OCI-LY1 (cell line): ENCODE results near the gene GALNT18.

ENCODE experiments used
- H2AFZ ChIP-seq: fragments of 200-600 bp; sonication (generic), shearing (Covaris generic); 2 replicates; pipeline ENCODE4 v1.6.0; 2014; ENCODE audit warnings: antibody characterized with exemption, mild to moderate bottlenecking, low read length
- H3F3A ChIP-seq: fragments of 200-600 bp; sonication (generic), shearing (Covaris generic); 2 replicates; pipeline ENCODE4 v1.6.0; 2014; ENCODE audit warnings: mild to moderate bottlenecking, antibody characterized with exemption, low read length, moderate library complexity; ENCODE audit not compliant: insufficient read depth
- H3K27ac ChIP-seq: fragments of 200-600 bp; sonication (generic); 2 replicates; pipeline ENCODE4 v1.5.1; 2014; ENCODE audit warnings: low read length, mixed run types, mild to moderate bottlenecking, low read depth; ENCODE audit not compliant: poor library complexity, severe bottlenecking
- H3K27me3 ChIP-seq: fragments of 200-600 bp; sonication (generic); 2 replicates; pipeline ENCODE4 v1.6.0; 2014; ENCODE audit warnings: antibody characterized with exemption, mild to moderate bottlenecking, low read length, moderate library complexity; ENCODE audit not compliant: insufficient read depth
- H3K36me3 ChIP-seq: fragments of 200-600 bp; sonication (generic); 2 replicates; pipeline ENCODE4 v1.6.1; 2014; ENCODE audit warnings: mild to moderate bottlenecking, antibody characterized with exemption, low read length, moderate library complexity, mixed read lengths; ENCODE audit not compliant: insufficient read depth
- H3K4me1 ChIP-seq: fragments of 200-600 bp; sonication (generic); 2 replicates; pipeline ENCODE4 v1.5.1; 2014; ENCODE audit warnings: mild to moderate bottlenecking, low read length, moderate library complexity; ENCODE audit not compliant: insufficient read depth, severe bottlenecking
- H3K4me2 ChIP-seq: fragments of 200-600 bp; sonication (generic), shearing (Covaris generic); 2 replicates; pipeline ENCODE4 v1.6.1; 2014; ENCODE audit warnings: low read length
- H3K4me3 ChIP-seq: fragments of 200-600 bp; sonication (generic); 2 replicates; pipeline ENCODE4 v1.5.1; 2014; ENCODE audit warnings: low read length, low read depth, mild to moderate bottlenecking, mixed read lengths; ENCODE audit not compliant: poor library complexity, severe bottlenecking
- H3K79me2 ChIP-seq: fragments of 200-600 bp; shearing (Covaris generic); 2 replicates; pipeline ENCODE4 v1.6.1; 2016; ENCODE audit warnings: mixed run types, low read length, mixed read lengths; ENCODE audit not compliant: insufficient read depth
- H3K9ac ChIP-seq: fragments of 200-600 bp; sonication (generic), shearing (Covaris generic); 2 replicates; pipeline ENCODE4 v1.6.1; 2014; ENCODE audit warnings: mild to moderate bottlenecking, low read length, mixed read lengths
- H3K9me2 ChIP-seq: fragments of 200-600 bp; sonication (generic), shearing (Covaris generic); 2 replicates; pipeline ENCODE4 v1.6.1; 2014; ENCODE audit warnings: low read depth, mild to moderate bottlenecking, low read length, mixed read lengths
- H3K9me3 ChIP-seq: fragments of 200-600 bp; shearing (Covaris generic); 2 replicates; pipeline ENCODE4 v1.6.1; 2014; ENCODE audit warnings: low read length, mixed read lengths
- H4K20me1 ChIP-seq: fragments of 200-600 bp; sonication (generic), shearing (Covaris generic); 2 replicates; pipeline ENCODE4 v1.6.0; 2016; ENCODE audit warnings: mild to moderate bottlenecking, low read length; ENCODE audit not compliant: insufficient read depth
- EZH2 ChIP-seq: fragments of 200-600 bp; sonication (generic), shearing (Covaris generic); IDR thresholded peaks from 2 replicates; pipeline ENCODE4 v1.8.0; 2017; ENCODE audit warnings: borderline replicate concordance, mixed run types, mild to moderate bottlenecking, antibody characterized with exemption, low read length, moderate library complexity, mixed read lengths
- TF ChIP-seq, protein P1 (sequence below): fragments of 200-600 bp; sonication (generic), shearing (Covaris generic); IDR thresholded peaks from 2 replicates; pipeline ENCODE4 v1.5.1; 2017; ENCODE audit warnings: mild to moderate bottlenecking, antibody characterized with exemption, low read length, moderate library complexity, mixed read lengths

The GALNT18 gene

DNA sequence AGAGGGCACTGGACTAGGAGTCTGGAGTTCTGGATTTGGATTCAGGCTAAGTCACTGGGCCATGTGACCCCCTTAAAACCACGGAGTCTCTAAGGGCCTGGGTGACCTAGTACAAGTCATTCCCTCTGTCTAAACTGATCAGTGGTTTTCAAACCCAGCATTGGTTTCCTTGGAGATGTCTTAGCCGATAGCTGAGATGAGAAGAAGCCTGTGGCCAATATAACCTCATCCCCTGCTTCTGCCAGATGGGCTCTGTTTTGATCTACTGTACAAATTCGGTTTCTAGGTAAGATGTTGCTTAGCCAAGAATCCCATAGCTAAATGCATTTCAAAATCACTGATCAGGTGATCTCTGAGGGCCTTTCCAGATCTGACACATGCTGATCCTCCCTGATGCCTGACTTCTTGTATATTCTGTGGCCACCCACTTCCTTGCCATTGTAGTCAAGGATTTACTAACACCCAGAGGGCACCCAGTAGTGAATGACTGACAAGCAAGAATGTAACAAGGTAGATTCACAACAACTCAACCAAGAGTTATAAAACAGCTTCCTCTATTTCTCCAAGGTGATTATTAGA is 53.1 kb downstream of the GALNT18 start:
- H3K4me2 ChIP-seq = no peak overlapping the region

DNA sequence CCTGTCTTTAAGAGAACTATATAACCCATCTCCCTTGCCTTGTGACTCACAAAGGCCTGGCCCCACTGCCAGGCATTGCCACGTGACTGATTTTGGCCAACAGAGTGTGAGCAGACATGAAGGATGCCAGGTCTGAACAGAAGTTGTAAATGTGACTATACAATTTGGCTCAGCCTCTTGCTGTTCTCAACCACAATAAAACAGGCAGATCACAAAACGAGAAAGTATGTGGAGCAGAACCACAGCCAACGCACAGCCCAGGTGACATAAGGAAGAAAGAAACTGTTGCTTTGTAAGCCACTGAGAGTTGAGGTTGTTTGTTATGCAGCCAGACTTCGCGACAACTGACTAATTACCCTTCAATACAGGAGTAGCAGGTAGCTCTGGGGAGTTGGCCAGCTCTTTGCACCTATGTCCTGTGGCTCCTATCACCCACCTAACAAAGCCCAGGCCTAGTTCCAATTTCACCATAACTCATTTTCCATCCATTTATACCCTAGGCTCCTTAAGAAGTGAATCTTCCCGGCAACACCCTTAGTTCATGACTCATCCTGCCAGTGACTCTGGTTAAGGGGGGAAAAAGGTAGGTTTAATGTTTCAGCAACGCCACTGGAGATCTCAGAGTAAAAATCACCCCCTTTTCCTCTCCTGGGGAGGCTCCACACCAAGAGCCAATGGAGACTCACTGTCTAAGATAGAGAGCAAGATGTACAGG is 53.7 kb downstream of the GALNT18 start:
- H3K27ac ChIP-seq = no peak overlapping the region
- H3K4me3 ChIP-seq = no peak overlapping the region
- H3K4me1 ChIP-seq = no peaks in the 10 kb centered on the region
- H3F3A ChIP-seq = no peaks in the 10 kb centered on the region
- H2AFZ ChIP-seq = no peak overlapping the region
- no peak overlapping the region for H3K4me2 ChIP-seq
- no peak overlapping the region for H3K9ac ChIP-seq
- H3K9me2 ChIP-seq = no peaks in the 10 kb centered on the region
- H3K36me3 ChIP-seq = no peaks in the 10 kb centered on the region
- no peaks in the 10 kb centered on the region for H3K9me3 ChIP-seq
- H4K20me1 ChIP-seq = no peaks in the 10 kb centered on the region
- H3K27me3 ChIP-seq = no peaks in the 10 kb centered on the region
- no peak for TF ChIP-seq EZH2
- TF ChIP-seq, protein P1, sequence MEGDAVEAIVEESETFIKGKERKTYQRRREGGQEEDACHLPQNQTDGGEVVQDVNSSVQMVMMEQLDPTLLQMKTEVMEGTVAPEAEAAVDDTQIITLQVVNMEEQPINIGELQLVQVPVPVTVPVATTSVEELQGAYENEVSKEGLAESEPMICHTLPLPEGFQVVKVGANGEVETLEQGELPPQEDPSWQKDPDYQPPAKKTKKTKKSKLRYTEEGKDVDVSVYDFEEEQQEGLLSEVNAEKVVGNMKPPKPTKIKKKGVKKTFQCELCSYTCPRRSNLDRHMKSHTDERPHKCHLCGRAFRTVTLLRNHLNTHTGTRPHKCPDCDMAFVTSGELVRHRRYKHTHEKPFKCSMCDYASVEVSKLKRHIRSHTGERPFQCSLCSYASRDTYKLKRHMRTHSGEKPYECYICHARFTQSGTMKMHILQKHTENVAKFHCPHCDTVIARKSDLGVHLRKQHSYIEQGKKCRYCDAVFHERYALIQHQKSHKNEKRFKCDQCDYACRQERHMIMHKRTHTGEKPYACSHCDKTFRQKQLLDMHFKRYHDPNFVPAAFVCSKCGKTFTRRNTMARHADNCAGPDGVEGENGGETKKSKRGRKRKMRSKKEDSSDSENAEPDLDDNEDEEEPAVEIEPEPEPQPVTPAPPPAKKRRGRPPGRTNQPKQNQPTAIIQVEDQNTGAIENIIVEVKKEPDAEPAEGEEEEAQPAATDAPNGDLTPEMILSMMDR = no peak
- H3K79me2 ChIP-seq = no peaks in the 10 kb centered on the region

More for the DNA sequence above, 53.1 kb downstream of the GALNT18 start:
- no peaks in the 10 kb centered on the region for H3K9me2 ChIP-seq
- H2AFZ ChIP-seq = no peak overlapping the region
- H3K9ac ChIP-seq = no peak overlapping the region
- no peaks in the 10 kb centered on the region for H4K20me1 ChIP-seq
- no peaks in the 10 kb centered on the region for H3K36me3 ChIP-seq
- no peaks in the 10 kb centered on the region for H3K4me1 ChIP-seq
- no peak overlapping the region for H3K4me3 ChIP-seq
- no peaks in the 10 kb centered on the region for H3K9me3 ChIP-seq
- no peaks in the 10 kb centered on the region for H3F3A ChIP-seq
- no peak for TF ChIP-seq EZH2
- TF ChIP-seq, protein P1 = no peak
- no peaks in the 10 kb centered on the region for H3K79me2 ChIP-seq
- H3K27me3 ChIP-seq = no peaks in the 10 kb centered on the region
- H3K27ac ChIP-seq = no peak overlapping the region

DNA sequence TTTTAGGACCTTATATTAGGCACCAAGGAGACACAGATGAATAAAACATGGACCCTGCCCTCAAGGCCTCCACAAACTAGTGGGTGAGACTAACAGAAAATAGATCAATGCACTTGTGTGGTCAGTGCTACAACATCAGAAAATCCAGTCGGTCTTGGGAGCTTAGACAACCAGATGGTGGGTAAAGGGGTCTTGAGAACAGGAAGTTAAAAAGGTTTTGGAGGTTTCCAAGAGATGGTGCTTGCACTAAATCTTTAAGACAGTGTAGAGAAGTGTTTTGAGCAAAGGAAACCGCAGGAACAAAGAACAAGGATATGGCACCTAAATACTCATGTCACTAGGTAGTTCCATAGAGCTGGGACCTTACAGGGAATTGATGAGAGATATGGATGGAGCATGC is 56.2 kb downstream of the GALNT18 start:
- Histone ChIP-seq H3K79me2 (no peaks in the 10 kb centered on the region), H3K27me3 (no peaks in the 10 kb centered on the region), H3F3A (no peaks in the 10 kb centered on the region)

More for the DNA sequence above, 56.2 kb downstream of the GALNT18 start:
- no peak overlapping the region for H3K4me2 ChIP-seq
- no peaks in the 10 kb centered on the region for H3K36me3 ChIP-seq
- no peaks in the 10 kb centered on the region for H3K9me3 ChIP-seq
- H3K4me1 ChIP-seq = no peaks in the 10 kb centered on the region
- H2AFZ ChIP-seq = no peak overlapping the region
- no peak overlapping the region for H3K9ac ChIP-seq
- H4K20me1 ChIP-seq = no peaks in the 10 kb centered on the region
- H3K27ac ChIP-seq = no peak overlapping the region
- H3K9me2 ChIP-seq = no peaks in the 10 kb centered on the region
- H3K4me3 ChIP-seq = no peak overlapping the region
- TF ChIP-seq, protein P1 = no peak
- no peak for TF ChIP-seq EZH2
